HepG2 (cell line): ENCODE data around the gene PRPSAP1. TPM values are rescaled to one million over a fixed set of nuclear protein-coding genes. Genes with fewer than 3 reads are reported as not detected.

Experiments used
- ARNTL ChIP-seq: sonication (generic); formaldehyde crosslinking; IDR thresholded peaks from 2 replicates; pipeline ENCODE4 v1.4.0; 2020; ENCODE audit warnings: mild to moderate bottlenecking, missing genetic modification reagents
- BHLHE40 ChIP-seq: IDR thresholded peaks from 2 replicates; pipeline ENCODE4 v1.6.1; 2011; ENCODE audit warnings: low read length, improper control_type of control experiment
- CEBPB ChIP-seq: IDR thresholded peaks from 2 replicates; pipeline ENCODE4 v1.6.1; 2011; ENCODE audit warnings: low read depth, low read length, improper control_type of control experiment, borderline replicate concordance
- HCFC1 ChIP-seq: fragments of 150-350 bp; IDR thresholded peaks from 2 replicates; pipeline ENCODE4 v1.6.1; 2014; ENCODE audit warnings: low read depth, low read length
- HMG20A ChIP-seq: IDR thresholded peaks from 2 replicates; pipeline ENCODE4 v1.6.1; 2016; ENCODE audit warnings: borderline replicate concordance
- NCOA2 ChIP-seq: sonication (generic); formaldehyde crosslinking; IDR thresholded peaks from 2 replicates; pipeline ENCODE4 v1.8.0; 2022; ENCODE audit warnings: inconsistent platforms
- NKX3-1 ChIP-seq: sonication (generic); formaldehyde crosslinking; IDR thresholded peaks from 2 replicates; pipeline ENCODE4 v1.5.0; 2020; ENCODE audit warnings: missing genetic modification reagents
- SETDB1 ChIP-seq: sonication (generic); formaldehyde crosslinking; IDR thresholded peaks from 2 replicates; pipeline ENCODE4 v1.5.1; 2020; ENCODE audit warnings: missing genetic modification reagents, mild to moderate bottlenecking, borderline replicate concordance
- SMARCC2 ChIP-seq: fragments of 450-650 bp; IDR thresholded peaks from 2 replicates; pipeline ENCODE4 v1.6.1; 2017; ENCODE audit warnings: antibody characterized with exemption, mild to moderate bottlenecking
- SMYD3 ChIP-seq: sonication (generic); formaldehyde crosslinking; IDR thresholded peaks from 2 replicates; pipeline ENCODE4 v1.8.1; 2023; ENCODE audit warnings: mild to moderate bottlenecking, missing genetic modification reagents
- SNRNP70 ChIP-seq: fragments of 200-400 bp; formaldehyde crosslinking; IDR thresholded peaks from 2 replicates; pipeline ENCODE4 v1.6.1; 2017; ENCODE audit warnings: mild to moderate bottlenecking, low read depth, low read length, moderate library complexity
- ZFP36 ChIP-seq: fragments of 150-350 bp; IDR thresholded peaks from 2 replicates; pipeline ENCODE4 v1.6.1; 2018; ENCODE audit warnings: borderline replicate concordance, low read length, low read depth; ENCODE audit not compliant: partially characterized antibody
- ZNF282 ChIP-seq: fragments of 450-650 bp; IDR thresholded peaks from 2 replicates; pipeline ENCODE4 v1.6.1; 2018; ENCODE audit not compliant: partially characterized antibody
- ZNF34 ChIP-seq: sonication (generic); formaldehyde crosslinking; IDR thresholded peaks from 2 replicates; pipeline ENCODE4 v1.4.0; 2020; ENCODE audit warnings: mild to moderate bottlenecking, missing genetic modification reagents, borderline replicate concordance
- ZNF432 ChIP-seq: sonication (generic); formaldehyde crosslinking; IDR thresholded peaks from 2 replicates; pipeline ENCODE4 v1.5.0; 2020; ENCODE audit warnings: missing genetic modification reagents, mild to moderate bottlenecking, borderline replicate concordance
- ZNF563 ChIP-seq: sonication (generic); formaldehyde crosslinking; IDR thresholded peaks from 2 replicates; pipeline ENCODE4 v1.8.0; 2022; ENCODE audit warnings: mild to moderate bottlenecking, moderate library complexity, missing genetic modification reagents
- ZNF782 ChIP-seq: sonication (generic); formaldehyde crosslinking; IDR thresholded peaks from 2 replicates; pipeline ENCODE4 v1.4.0; 2020; ENCODE audit warnings: missing genetic modification reagents, mild to moderate bottlenecking, borderline replicate concordance
- polyA plus RNA-seq, 8 experiments: library from polyadenylated mRNA; depleted of rRNA in 3 of 8; stranded (reverse) in 7 of 8; unstranded in 1 of 8; fragments of >200 nt; fragmentation: Illumina TruSeq in 4 of 8; extraction: Trizol in 4 of 8; gene quantifications; 2 replicates each; pipeline versions ENCODE4 v1.2.1 to v1.2.3, GENCODE V29; 2011 to 2016; ENCODE audit warnings: low read depth in 4 of 8, missing spikeins in 1 of 8, mixed read lengths in 1 of 8; ENCODE audit not compliant: insufficient read depth in 1 of 8
- total RNA-seq, 5 experiments: library from RNA; depleted of rRNA; stranded (reverse); fragments of >200 nt; fragmentation: Illumina TruSeq; extraction: Trizol; gene quantifications; 2 replicates each; pipeline ENCODE4 v1.2.3, GENCODE V29; 2016; ENCODE audit warnings: low read depth in 1 of 5
- TF ChIP-seq, protein P1 (sequence below): sonication (generic); formaldehyde crosslinking; IDR thresholded peaks from one replicate; pipeline ENCODE4 v1.5.1; 2020; ENCODE audit warnings: mild to moderate bottlenecking, missing genetic modification reagents; ENCODE audit errors: not compliant biosample characterization
- TF ChIP-seq, protein P2 (sequence below): IDR thresholded peaks from 2 replicates; pipeline ENCODE4 v1.6.1; 2016
- TF ChIP-seq, protein P3 (sequence below): sonication (generic); formaldehyde crosslinking; IDR thresholded peaks from 2 replicates; pipeline ENCODE4 v1.4.0; 2020; ENCODE audit warnings: missing genetic modification reagents

PRPSAP1 gene
- total and polyA plus RNA-seq, 2 of the 13 experiments (the other 11 are each of a cell fraction or from before 2014, with no cell fraction given), result 91.1 to 314 TPM

DNA sequence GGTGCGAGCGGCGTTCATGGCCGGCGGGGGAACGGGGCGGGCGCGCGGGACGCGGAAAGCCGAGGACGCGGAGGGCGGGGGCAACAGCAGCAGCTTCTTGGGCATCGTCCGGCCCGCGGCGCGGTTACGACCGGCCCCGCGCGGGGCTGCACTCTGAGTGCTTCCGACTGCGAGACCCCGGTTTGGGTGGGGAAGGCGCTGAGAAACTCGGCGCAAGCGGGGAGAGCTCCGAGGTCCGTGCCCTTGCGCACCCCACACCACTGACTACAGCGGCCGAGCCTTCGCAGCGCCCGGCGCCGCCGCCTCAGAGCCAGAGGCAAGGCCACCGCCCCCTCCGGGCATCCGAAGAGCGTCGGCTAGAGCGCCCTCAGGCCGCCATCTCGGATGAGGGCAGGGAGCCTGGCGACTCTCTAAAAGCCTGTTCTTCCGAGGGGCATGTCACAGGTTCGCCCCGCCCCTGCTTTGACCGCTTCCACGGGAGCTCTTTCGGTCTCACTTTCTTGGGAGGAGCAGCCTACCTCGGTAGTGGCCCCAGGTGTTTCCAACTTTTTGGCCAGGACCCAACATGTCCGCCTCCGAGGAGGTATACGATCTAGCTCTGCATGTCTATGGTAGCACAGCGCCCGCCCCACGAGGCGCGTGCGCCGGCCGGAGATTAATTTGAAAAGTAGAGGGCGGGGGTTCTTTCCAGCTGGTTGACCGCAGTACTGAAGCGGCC is at the start of gene PRPSAP1 (continued):
- no peak for TF ChIP-seq ZNF282
- TF ChIP-seq SMARCC2, result no peak
- TF ChIP-seq, protein P1, sequence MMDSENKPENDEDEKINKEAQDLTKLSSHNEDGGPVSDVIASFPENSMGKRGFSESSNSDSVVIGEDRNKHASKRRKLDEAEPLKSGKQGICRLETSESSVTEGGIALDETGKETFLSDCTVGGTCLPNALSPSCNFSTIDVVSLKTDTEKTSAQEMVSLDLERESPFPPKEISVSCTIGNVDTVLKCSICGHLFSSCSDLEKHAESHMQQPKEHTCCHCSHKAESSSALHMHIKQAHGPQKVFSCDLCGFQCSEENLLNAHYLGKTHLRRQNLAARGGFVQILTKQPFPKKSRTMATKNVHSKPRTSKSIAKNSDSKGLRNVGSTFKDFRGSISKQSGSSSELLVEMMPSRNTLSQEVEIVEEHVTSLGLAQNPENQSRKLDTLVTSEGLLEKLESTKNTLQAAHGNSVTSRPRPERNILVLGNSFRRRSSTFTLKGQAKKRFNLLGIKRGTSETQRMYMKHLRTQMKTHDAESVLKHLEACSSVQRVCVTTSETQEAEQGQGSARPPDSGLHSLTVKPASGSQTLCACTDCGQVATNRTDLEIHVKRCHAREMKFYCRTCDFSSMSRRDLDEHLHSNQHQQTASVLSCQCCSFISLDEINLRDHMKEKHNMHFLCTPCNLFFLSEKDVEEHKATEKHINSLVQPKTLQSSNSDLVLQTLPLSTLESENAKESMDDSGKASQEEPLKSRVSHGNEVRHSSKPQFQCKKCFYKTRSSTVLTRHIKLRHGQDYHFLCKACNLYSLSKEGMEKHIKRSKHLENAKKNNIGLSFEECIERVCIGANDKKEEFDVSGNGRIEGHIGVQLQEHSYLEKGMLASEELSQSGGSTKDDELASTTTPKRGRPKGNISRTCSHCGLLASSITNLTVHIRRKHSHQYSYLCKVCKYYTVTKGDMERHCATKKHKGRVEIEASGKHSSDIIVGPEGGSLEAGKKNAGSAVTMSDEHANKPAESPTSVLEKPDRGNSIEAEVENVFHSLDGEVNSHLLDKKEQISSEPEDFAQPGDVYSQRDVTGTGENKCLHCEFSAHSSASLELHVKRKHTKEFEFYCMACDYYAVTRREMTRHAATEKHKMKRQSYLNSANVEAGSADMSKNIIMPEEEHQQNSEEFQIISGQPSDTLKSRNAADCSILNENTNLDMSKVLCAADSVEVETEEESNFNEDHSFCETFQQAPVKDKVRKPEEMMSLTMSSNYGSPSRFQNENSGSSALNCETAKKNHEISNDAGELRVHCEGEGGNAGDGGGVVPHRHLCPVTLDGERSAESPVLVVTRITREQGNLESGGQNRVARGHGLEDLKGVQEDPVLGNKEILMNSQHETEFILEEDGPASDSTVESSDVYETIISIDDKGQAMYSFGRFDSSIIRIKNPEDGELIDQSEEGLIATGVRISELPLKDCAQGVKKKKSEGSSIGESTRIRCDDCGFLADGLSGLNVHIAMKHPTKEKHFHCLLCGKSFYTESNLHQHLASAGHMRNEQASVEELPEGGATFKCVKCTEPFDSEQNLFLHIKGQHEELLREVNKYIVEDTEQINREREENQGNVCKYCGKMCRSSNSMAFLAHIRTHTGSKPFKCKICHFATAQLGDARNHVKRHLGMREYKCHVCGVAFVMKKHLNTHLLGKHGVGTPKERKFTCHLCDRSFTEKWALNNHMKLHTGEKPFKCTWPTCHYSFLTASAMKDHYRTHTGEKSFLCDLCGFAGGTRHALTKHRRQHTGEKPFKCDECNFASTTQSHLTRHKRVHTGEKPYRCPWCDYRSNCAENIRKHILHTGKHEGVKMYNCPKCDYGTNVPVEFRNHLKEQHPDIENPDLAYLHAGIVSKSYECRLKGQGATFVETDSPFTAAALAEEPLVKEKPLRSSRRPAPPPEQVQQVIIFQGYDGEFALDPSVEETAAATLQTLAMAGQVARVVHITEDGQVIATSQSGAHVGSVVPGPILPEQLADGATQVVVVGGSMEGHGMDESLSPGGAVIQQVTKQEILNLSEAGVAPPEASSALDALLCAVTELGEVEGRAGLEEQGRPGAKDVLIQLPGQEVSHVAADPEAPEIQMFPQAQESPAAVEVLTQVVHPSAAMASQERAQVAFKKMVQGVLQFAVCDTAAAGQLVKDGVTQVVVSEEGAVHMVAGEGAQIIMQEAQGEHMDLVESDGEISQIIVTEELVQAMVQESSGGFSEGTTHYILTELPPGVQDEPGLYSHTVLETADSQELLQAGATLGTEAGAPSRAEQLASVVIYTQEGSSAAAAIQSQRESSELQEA, result peak; percentile 95
- TF ChIP-seq HMG20A (CRISPR knock-in tag), result peak; percentile 67; the same call in 1 of the 2 replicates
- TF ChIP-seq, protein P2, sequence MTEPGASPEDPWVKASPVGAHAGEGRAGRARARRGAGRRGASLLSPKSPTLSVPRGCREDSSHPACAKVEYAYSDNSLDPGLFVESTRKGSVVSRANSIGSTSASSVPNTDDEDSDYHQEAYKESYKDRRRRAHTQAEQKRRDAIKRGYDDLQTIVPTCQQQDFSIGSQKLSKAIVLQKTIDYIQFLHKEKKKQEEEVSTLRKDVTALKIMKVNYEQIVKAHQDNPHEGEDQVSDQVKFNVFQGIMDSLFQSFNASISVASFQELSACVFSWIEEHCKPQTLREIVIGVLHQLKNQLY (CRISPR knock-in tag), result peak; percentile 71; the same call in 1 of the 2 replicates
- no peak for TF ChIP-seq SETDB1 (CRISPR knock-in tag)
- peak; percentile 77; the same call in 1 of the 2 replicates for TF ChIP-seq ARNTL (CRISPR knock-in tag)
- TF ChIP-seq, protein P3, sequence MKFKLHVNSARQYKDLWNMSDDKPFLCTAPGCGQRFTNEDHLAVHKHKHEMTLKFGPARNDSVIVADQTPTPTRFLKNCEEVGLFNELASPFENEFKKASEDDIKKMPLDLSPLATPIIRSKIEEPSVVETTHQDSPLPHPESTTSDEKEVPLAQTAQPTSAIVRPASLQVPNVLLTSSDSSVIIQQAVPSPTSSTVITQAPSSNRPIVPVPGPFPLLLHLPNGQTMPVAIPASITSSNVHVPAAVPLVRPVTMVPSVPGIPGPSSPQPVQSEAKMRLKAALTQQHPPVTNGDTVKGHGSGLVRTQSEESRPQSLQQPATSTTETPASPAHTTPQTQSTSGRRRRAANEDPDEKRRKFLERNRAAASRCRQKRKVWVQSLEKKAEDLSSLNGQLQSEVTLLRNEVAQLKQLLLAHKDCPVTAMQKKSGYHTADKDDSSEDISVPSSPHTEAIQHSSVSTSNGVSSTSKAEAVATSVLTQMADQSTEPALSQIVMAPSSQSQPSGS, result peak; percentile 90
- TF ChIP-seq ZFP36, result no peak
- TF ChIP-seq ZNF34, result peak; percentile 99
- peak; percentile 78 for TF ChIP-seq NCOA2 (CRISPR knock-in tag)
- TF ChIP-seq ZNF782 (CRISPR knock-in tag), result peak; percentile 72
- peak; percentile 79 for TF ChIP-seq HCFC1
- TF ChIP-seq SMYD3 (CRISPR knock-in tag), result peak; percentile 80; the same call in 1 of the 2 replicates
- no peak for TF ChIP-seq SNRNP70
- TF ChIP-seq ZNF432 (CRISPR knock-in tag), result no peak; the same call in 1 of the 2 replicates
- 0 out of 2 replicates have a peak, but pooled peaks have one; percentile 38 for TF ChIP-seq BHLHE40
- peak; percentile 87 for TF ChIP-seq ZNF563
- TF ChIP-seq NKX3-1, result peak; percentile 89
- no peak for TF ChIP-seq CEBPB
